GM21390 (cell line): Measurements from ENCODE around the gene GNA15.
"Not testable (repeated sequence)": the region's sequence is repeated elsewhere in the genome, so short reads cannot be mapped to it uniquely, and the experiment has no call there.

Source experiments
- ATAC-seq: cut with Tn5 transposase; IDR thresholded peaks from one replicate; pipeline ENCODE4 v1.9.1; 2021; ENCODE audit not compliant: unreplicated experiment

GNA15 gene

DNA sequence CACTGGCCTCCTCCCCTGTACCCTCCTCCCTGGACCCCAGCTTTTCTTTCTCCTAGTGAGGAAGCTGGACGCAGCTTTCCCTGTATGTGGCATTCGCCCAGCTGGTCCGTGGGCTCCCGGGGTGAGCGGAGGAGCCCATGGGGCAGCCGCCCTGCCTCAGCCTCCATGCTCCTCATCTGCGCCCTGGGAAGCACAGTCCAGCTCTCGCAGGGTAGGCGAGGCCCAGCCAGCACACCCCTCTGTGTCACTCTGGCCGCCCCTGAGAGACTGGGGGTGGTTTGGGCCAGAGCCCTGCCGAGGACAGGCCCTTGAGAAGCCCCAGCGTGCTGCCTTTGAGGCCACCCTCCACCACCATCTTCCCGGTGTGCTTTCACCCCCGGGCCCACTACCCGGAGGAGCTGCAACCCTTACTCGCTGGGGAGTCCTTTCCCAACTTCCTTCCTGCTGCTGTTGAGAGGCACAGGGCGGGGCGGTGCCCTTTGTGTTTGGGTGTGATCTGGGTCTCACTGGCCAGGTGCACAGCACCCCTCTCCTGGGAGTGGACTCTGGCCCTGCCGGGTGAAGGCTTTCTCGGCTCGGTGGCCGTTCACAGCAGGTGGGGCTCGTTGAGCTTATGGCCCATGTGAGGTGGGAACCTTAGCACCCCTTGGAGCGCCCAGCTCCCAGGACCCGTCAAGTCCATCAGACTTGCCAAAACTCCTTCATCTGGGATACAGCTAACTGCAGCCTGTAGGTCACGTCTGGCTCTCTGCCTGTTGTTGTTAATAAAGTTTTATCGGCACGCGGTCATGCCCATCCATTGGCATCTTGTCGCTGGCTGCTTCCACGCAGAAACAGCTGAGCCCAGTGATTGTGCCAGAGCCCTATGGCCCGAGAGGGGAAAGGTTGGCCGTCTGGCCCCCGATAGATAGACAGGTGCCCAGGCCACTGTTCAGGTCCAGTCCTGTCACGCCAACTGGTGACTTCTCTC lies 53.1 kb downstream of the GNA15 start:
- no peak for ATAC-seq

DNA sequence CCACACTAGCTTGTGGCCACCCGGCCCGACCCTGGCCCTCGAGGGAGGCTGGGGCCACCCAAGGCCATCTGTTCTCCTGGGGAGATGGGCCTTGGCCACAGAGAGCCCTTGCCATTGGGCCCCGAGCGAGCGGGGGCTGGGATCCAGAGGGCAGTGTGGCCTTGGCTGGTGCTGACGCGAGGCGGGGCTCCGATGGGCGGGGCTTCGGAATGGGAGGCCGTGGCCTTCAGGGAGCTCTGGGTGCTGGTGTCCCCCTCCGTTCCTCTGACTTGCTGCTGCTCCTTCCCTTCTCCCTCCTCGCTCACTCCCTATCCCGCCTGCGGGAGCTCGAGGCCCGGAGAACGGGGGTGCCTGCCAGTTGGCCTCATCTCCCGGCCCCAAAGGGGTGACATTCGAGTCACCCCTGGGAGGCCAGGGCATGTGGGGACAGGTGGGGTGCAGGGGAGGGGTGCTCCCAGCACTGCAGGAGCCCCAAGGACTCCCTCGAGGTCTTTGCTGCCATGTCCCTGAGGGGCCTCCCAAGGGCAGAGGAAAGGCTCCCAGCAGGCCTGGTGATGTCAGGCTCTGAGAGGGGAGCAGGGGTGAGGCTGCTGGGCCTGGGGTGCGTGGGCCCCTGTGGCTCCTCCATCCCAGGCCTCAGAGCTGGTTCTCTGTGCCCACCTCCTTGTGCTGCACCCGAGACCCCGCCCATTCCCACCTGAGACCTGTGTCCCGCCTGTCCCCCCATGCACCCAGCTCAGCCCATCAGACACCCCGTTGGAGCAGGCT lies 54.1 kb downstream of the GNA15 start:
- no peak for ATAC-seq

DNA sequence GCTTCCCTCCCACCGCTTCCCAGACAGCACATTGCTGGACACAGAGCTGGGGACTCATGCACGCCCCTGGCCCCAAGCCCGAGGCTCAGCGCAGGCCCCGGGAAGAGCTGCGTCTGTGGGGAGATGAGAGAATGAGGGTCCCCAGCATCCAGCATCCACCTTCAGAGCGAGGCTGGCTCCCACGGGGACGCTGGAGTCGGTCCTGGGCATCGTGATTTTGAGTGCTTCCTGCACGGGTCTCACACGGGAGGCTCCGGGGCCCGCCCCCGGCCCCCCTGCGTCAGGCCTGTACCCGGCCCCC lies 54.6 kb downstream of the GNA15 start:
- no peak for ATAC-seq

DNA sequence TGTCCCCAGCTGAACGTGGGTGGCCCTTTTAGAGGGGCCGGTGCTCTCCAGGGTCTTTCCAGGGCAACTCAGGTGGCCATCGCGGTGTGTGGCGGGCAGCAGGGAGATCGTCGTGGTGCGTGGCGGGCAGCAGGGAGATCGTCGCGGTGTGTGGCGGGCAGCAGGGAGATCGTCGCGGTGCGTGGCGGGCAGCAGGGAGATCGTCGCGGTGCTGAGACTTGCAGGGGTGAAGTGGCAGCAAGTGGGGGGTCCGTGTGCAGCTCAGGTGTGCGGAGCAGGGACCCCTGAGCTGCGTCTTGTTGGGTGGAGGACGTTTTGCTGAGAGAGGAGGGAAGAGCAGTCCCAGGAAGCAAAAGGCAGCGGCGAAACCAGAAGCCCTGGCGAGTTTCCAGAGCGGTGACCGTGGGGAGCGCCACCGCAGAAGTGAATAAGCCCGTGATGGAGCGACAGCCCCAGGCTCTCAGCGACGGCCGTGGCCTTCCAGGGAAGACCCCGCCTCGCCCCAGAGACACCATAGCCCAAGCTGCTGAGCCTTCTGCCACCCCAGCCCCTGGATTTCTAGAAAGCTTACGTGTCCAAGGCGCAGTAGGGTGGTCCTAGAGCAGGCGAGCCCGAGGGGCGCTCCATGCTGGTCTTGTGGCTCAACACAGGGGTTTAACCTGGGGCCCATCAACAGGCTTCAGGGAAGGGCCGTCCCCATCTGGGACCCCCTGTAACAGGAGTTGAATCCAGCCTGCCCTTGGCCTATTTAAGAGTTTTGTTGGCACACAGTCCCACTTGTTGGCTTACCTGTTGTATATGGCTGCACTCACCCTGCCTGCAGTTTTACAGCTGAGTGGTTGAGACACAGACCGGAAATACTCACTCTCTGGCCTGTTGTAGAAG lies 55.3 kb downstream of the GNA15 start:
- no peak for ATAC-seq

DNA sequence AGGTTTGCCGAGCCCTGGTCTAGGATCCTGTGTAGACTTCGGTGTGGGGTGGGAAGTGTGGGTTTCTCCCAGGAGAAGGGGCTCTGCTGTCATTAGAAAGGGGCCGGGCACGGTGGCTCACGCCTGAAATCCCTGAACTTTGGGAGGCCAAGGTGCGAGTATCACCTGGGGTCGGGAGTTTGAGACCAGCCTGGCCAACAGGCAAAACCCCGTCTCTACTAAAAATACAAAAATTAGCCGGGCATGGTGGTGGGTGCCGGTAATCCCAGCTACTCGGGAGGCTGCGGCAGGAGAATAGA lies 55.9 kb downstream of the GNA15 start:
- ATAC-seq, result not testable (repeated sequence)

- ATAC-seq, result no peak
These were observed 56.4 kb downstream of the GNA15 start for GRCh38 chr19:3192228-3192635.

GRCh38 chr19:3192684-3193083 lies 56.9 kb downstream of the GNA15 start:
- no peak for ATAC-seq

DNA sequence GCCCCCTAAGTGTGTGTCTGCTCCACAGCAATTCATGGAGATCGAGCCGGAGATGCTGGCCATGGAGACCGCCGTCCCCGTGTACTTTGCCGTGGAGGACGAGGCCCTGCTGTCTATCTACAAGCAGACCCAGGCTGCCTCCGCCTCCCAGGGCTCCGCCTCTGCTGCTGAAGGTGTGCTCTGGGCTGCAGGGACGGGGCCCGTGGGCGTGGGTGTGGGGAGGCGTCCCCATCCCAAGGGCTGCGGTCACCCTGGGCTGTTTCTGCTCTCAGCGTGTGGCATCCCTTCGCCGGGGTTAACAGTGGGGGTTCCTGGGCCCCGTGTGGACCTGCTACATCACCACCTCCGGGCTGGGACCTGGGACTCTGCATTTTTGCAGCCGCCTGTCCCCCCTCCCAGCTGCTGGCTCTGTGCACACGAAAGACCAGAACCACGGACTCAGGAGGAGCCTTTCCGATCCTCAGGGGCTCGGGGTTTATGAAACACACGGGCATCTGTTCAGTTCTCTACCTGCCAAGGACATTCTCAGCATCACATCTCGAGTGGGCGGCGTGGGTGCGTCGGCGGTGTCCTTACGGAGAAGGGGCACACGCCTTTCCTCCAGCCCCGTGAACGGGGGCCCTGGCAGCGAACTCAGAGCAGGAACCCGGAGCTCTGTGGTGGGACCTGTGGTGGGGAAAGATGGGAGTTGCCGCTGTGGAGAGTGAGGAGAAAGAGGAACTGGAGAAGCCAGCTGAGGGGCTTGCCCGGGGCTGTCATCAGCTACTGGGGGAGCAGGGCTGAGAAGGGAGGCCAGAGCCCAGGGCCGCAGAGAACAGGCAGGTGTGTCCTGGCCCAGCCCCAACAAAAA lies 57.6 kb downstream of the GNA15 start:
- no peak for ATAC-seq

DNA sequence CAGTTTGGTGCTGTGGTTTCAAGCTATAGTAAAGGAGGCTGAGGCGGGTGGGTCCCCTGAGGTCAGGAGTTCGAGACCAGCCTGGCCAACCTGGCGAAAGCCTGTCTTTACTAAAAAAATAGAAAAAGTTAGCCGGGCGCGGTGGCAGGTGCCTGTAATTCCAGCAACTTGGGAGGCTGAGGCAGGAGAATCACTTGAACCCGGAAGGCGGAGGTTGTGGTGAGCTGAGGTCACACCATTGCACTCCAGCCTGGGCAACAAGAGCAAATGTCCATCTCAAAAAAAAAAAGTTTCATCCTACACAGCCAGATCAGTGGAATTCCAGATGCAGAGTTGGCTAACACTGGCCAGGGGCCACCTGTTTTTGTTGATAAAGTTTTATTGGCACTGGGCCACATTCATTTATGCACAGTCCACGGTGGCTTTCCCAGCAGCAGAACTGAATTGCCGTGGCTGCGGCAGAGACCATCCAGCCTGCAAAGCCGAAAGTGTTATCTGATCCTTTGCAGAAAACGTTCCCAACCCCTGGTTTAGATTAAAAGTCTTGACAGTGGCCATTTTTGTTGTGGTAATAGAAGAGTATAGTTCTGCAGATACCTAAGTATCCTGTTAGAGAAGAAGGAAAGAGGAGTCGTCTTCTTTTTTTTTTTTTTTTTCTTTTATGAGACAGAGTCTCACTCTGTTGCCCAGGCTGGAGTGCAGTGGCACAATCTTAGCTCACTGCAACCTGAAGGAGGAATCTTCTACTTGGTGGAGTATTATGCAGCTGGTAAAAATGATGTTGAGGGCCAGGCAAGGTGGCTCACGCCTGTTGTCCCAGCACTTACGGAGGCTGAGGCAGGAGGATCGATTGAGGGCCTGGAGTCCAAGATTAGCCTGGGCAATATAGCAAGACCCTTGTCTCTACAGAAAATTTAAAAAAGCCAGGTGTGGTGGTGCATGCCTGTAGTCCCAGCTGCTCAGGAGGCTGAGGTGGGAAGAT lies 58.6 kb downstream of the GNA15 start:
- ATAC-seq, result no peak

DNA sequence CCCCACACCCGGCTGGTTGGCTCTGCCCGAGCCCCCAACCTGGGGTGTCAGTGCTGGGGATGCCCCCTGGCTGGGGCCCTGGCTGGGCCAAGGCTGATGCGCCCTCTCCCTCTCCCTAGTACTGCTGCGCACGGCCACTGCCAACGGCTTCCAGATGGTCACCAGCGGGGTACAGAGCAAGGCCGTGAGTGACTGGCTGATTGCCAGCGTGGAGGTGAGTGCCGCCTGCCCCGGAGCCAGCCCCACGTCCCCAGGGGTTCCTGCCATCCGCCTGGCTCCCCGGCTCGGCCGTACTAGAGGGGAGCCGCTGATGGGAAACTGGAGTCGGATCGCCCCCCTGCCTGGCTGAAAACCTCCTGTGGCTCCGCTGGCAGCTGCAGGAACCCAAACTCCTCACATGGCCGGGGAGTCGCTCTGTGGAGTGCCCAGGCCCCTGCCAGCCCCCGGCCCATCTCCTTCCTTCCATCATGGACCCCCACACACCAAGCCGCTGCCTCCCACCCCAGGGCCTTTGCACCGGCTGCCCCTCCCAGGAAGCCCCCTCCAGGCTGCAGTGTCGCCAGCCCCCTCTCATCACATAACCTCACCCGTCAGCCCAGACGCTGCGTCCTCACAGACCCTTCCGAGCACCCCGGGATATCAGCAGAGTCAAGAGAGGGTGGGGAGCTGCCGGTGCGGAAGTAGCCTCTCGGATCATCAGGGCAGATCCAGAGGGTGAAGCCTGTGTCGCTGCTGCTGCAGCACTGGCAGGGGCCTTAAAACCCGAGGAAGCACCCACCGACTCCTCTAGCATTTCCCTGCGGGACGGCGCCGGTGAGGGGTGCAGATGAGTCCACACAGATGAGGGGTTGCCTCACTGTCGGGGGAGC lies 60.5 kb downstream of the GNA15 start:
- ATAC-seq, result no peak

DNA sequence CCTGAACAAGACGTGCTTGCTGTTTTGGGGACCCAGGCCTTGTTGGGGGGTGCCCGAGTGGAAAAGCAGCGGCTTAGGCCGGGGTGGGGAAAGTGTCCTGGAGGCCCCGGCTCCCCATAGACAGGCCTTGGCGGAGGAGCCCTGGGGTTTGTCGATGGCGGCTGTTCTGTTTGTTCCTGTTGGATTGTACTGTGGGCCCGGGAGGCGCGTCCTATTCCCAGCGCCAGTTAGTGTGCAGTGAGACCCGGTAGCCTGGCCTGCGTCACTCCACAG lies 61.0 kb downstream of the GNA15 start:
- ATAC-seq, result no peak

DNA sequence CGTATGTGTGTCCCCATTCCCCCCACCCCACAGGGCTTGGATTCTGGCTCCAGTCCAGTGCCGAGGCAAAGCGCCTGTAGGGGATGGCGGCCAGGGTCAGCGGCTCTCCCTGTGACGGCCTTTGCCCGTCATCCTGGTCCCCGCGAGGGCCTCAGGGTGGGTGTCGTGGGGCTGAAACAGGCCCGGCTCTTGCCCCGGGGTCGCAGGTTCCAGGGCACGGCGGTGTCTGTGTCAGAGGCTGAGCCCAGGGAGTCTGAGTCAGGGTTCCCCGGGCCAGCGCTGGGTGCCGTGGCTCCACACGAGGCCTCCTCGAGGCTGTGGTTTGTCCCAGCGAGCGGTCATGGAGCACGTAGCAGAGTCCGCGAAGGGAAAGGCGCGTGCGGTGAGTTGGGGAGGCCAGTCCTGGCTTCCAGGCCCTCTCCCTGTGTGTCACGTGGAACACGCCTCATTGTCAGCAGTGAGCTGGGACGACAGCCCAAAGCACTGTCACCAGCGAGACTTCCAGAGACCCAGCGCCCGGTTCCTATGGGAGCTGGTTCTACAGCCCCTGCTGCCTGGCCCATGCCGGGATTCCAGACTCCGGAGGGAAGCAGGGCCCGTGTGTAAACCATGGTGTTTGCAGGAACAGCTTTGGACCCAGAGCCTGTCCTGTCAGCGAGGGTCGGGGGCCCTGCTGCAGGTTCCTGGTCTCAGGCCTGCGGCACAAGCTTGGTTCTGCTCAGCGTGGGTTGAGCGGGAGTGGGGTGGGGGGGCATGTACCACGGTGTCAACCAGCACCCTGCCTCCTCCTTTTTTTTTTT lies 63.3 kb downstream of the GNA15 start:
- no peak for ATAC-seq

DNA sequence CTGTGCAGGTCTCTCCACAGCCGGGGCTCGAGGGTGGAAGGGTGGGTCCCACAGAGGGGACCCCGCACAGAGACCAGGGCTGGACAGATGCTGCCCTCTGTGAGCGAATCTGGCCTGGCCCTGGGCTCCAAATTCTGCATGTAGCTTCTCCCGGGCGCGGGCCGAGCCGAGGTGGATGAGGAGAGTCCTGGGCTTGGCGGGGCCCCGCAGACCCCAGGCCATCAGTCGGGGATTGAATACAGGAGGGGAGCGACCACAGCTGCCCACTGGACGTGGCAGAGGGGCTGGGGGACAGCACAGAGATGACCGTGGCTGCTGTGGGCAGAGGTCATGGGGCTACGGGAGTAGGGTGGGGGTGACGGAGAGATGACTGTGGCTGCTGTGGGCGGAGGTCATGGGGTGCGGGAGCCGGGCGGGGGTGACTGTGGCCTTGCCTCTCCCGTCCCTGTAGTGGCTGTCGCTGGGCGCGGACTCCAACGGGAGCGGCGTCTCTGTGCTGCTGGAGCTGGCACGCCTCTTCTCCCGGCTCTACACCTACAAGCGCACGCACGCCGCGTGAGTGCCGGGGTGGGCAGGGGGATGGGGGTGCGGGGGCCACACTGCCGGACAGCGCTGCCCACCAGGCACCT lies 65.4 kb downstream of the GNA15 start:
- ATAC-seq, result no peak

- ATAC-seq, result no peak
These were observed 66.1 kb downstream of the GNA15 start for GRCh38 chr19:3201911-3202310.

- no peak for ATAC-seq
These were observed 66.5 kb downstream of the GNA15 start for GRCh38 chr19:3202346-3202745.

DNA sequence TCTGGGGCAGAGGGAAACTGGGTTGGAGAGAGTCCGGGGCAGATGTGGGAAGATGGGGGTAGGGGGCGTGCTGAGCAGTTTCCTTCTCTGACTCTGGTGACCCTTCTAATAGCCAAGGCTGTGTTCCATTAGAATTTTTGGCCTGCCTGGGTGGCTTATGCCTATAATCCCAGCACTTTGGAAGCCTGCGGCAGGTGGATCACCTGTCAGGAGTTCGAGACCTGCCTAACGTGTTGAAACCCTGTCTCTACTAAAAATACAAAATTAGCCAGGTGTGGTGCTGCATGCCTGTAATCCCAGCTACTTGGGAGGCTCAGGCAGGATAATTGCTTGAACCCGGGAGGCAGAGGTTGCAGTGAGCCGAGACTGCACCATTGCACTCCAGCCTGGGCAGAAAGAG lies 67.1 kb downstream of the GNA15 start:
- ATAC-seq, result not testable (repeated sequence)
